GM12875 (cell line): ENCODE data around the gene SAMD4A.
A peak's percentile ranks its signal among the peaks of the same experiment; 100 is the strongest.

Experiments
- H3K4me3 ChIP-seq: one replicate; pipeline ENCODE4 v1.5.1; 2011; ENCODE audit warnings: low read depth, low read length, control low read depth
- TF ChIP-seq, protein P1 (sequence below): IDR thresholded peaks from 2 replicates; pipeline ENCODE4 v1.5.1; 2011; ENCODE audit warnings: low read depth, mild to moderate bottlenecking, control low read depth, inconsistent platforms, low read length, moderate library complexity, borderline replicate concordance; ENCODE audit not compliant: insufficient read depth

The SAMD4A gene

DNA sequence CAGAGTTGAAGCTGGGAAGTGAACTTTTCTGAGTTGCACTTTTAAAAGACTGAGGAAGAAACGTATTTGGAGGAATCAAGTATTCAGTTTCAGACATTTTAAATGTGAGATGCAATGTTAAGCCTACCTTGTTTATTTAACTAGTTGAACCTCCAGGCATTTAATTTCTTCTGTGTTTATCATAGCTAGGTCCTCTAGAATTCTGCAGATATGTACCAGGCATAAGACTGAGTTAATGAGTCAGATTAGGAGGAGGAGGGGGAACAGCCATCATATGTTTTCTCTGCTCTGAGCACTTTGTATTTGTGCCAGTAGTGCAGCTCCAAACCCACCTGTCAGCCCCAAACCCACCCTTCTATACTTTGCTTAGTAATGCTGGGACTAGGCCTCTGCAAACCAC lies 16.4 kb upstream of the SAMD4A start:
- TF ChIP-seq, protein P1, sequence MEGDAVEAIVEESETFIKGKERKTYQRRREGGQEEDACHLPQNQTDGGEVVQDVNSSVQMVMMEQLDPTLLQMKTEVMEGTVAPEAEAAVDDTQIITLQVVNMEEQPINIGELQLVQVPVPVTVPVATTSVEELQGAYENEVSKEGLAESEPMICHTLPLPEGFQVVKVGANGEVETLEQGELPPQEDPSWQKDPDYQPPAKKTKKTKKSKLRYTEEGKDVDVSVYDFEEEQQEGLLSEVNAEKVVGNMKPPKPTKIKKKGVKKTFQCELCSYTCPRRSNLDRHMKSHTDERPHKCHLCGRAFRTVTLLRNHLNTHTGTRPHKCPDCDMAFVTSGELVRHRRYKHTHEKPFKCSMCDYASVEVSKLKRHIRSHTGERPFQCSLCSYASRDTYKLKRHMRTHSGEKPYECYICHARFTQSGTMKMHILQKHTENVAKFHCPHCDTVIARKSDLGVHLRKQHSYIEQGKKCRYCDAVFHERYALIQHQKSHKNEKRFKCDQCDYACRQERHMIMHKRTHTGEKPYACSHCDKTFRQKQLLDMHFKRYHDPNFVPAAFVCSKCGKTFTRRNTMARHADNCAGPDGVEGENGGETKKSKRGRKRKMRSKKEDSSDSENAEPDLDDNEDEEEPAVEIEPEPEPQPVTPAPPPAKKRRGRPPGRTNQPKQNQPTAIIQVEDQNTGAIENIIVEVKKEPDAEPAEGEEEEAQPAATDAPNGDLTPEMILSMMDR: no peak
- no peak overlapping the region for H3K4me3 ChIP-seq

DNA sequence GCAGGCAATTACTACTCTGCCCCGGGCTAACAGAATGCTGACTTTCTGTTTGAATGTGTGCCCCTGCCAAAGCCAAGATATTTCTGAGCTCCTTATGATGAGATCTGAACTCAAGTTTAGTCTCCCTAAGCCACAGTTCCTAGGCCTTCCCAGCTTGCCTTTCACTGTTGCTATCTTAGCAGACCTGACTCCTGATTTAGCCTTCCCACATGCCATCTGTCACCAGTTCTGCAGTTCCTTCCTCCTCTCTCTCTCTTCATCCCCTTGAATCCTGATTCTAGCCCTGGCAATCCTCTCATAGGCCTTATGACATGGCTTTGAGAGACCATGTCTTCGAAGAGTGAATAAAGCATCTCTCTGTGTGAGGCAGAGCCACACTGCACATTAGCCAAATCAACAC lies 12.5 kb upstream of the SAMD4A start:
- no peak overlapping the region for H3K4me3 ChIP-seq
- TF ChIP-seq, protein P1: no peak

DNA sequence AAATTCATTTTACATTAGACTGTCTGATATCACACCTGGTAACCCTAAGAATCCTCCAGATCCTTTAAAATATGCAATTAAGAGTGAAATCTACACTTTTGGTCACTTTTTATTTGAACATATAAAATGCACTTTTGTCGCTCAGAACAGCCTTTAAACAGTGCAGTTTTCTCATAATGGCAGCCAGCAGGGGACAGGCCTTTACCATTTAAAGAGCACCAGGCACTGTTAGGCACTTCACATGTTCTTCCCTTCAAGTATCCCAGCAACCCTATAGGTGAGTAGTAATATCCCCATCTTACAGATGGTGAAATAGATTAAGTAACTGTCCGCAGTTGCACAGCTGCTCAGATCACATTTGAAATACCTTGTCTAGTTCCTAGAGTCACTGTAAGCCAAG lies 11.3 kb upstream of the SAMD4A start:
- TF ChIP-seq, protein P1: no peak
- no peak overlapping the region for H3K4me3 ChIP-seq

DNA sequence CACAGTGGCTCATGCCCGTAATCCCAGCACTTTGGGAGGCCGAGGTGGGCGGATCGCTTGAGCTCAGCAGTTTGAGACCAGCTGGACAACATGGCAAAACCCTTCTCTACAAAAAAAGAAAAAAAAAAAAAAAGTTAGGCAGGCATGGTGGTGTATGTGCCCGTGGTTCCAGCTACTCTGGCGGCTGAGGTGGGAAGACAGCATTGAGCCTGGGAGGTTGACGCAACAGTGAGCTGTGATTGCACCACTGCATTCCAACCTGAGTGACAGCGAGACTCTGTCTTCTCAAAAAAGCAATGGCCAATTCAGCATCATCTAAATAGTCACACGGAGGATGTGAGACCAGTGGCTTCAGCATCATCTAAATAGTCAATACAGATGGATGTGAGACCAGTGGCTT lies 10.4 kb upstream of the SAMD4A start:
- TF ChIP-seq, protein P1: no peak
- no peak overlapping the region for H3K4me3 ChIP-seq

DNA sequence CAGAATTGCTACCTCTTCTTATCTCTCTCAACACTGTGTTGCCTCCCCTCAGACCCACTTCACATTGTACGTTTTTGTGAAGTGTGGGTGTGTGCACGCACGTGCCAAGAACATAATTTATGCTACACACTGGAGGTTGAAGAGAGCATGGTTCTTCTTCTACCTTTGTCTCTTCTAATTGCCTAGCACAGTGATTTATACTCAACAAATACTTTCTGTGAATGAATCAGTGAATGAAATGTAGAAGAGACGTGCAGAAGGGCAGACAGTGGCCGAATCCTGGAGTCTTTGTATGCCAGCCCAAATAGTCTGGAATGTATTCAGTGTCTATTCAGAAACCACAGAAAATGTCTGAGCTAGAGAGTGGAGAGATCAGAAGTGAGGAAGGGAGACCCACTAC lies 4.6 kb upstream of the SAMD4A start:
- no peak overlapping the region for H3K4me3 ChIP-seq
- TF ChIP-seq, protein P1: no peak

DNA sequence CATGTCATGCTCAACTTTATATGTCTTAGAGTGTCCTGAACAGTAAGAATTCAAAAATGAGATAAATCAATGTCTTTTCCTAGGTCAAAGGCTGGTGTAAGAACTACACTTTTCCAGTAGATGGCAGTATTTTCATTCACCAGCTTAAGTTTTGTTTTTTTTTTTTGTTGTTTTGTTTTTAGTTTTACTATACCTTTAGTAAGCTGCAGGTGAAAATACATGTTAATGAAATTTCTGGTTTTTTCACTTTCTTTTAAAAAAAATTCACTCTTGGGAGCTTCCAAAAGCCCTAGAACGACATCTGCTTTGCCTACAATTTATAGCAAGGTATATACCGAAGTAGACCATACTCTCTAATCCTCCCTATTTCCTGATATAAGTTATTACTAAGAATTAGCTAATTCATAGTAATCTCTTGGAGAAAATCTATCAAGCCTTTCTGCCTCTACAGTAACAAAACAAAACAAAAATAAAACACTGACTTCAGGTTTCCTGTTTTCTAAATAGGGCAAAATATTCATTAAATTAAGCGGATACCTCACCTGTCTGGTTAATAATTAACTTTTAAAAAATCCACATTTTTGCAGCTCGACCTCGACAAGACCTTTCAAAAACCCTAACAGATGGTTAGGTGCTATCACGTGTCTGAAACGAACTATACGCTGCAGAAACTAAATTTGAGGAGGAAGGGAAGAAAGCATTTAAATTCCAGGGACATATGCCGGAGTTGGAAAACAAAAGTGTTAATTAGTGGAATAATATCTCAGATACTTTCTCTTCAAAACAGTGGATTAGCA lies 2.7 kb upstream of the SAMD4A start:
- peak overlapping the region; percentile 77 for H3K4me3 ChIP-seq
- TF ChIP-seq, protein P1: peak; percentile 34; the same call in 1 of the 2 replicates
